CD4-positive, alpha-beta T cell (primary cell): ENCODE results near the gene GDF2. TPM values are rescaled to one million over a fixed set of nuclear protein-coding genes. Genes with fewer than 3 reads are reported as not detected.

Experiments
- ATAC-seq: fragments of 200-7000 bp; cut with Tn5 transposase; one replicate; pipeline ENCODE4 v1.10.0; 2022; ENCODE audit warnings: mild to moderate bottlenecking; ENCODE audit not compliant: poor library complexity
- CTCF ChIA-PET: fragments of 350-600 bp; sonication (Branson Sonifier 250); formaldehyde crosslinking; loops from one replicate; lab custom pipeline; 2021; ENCODE audit warnings: antibody characterized with exemption, inconsistent platforms; lab: Charles Lee
- POLR2A ChIA-PET: fragments of 350-600 bp; sonication (Branson Sonifier 250); formaldehyde crosslinking; loops from one replicate; lab custom pipeline; 2021; ENCODE audit warnings: antibody characterized with exemption, inconsistent platforms; lab: Charles Lee
- DNase-seq, 14 experiments: peaks; one replicate each; pipeline ENCODE4 v3.0.0-alpha.2; 2013 to 2020; ENCODE audit warnings: mixed read lengths in 2 of 14
- H3K27ac ChIP-seq, 2 donors: one replicate each; pipeline versions ENCODE4 v1.5.1 to v1.7.0; 2013; ENCODE audit warnings: low read length in 2 of 2, low read depth in 1 of 2, mild to moderate bottlenecking in 1 of 2
- H3K27me3 ChIP-seq, 2 experiments: 1 replicate in 1 of 2; 2 replicates in 1 of 2; pipeline versions ENCODE4 v1.6.1 to v1.7.0; 2013; ENCODE audit warnings: low read length in 2 of 2, control low read depth in 1 of 2, mild to moderate bottlenecking in 1 of 2, moderate library complexity in 1 of 2; ENCODE audit not compliant: insufficient read depth in 2 of 2, control insufficient read depth in 1 of 2
- H3K36me3 ChIP-seq: one replicate; pipeline ENCODE4 v1.6.1; 2013; ENCODE audit warnings: low read length, control low read depth; ENCODE audit not compliant: insufficient read depth
- H3K4me1 ChIP-seq: one replicate; pipeline ENCODE4 v1.6.1; 2013; ENCODE audit warnings: low read length, control low read depth; ENCODE audit not compliant: insufficient read depth
- H3K4me3 ChIP-seq: one replicate; pipeline ENCODE4 v1.5.1; 2013; ENCODE audit warnings: mild to moderate bottlenecking, low read length, moderate library complexity
- H3K9me3 ChIP-seq, 2 experiments: 1 replicate in 1 of 2; 2 replicates in 1 of 2; pipeline versions ENCODE4 v1.6.1 to v1.7.0; 2013; ENCODE audit warnings: low read length in 2 of 2, mild to moderate bottlenecking in 2 of 2, control low read depth in 1 of 2, moderate library complexity in 1 of 2; ENCODE audit not compliant: control insufficient read depth in 1 of 2, insufficient read depth in 1 of 2
- H3K27ac Mint-ChIP-seq: one replicate; pipeline ENCODE4 v1.8.0; 2020; ENCODE audit warnings: mixed read lengths
- H3K27me3 Mint-ChIP-seq: one replicate; pipeline ENCODE4 v1.8.0; 2021; ENCODE audit warnings: mixed read lengths
- H3K36me3 Mint-ChIP-seq: one replicate; pipeline ENCODE4 v1.8.0; 2021; ENCODE audit warnings: low read depth, mixed read lengths
- H3K4me1 Mint-ChIP-seq: one replicate; pipeline ENCODE4 v1.8.0; 2021; ENCODE audit warnings: low read depth, mixed read lengths
- H3K4me3 Mint-ChIP-seq: one replicate; pipeline ENCODE4 v1.8.0; 2020; ENCODE audit warnings: mild to moderate bottlenecking, mixed read lengths
- H3K9me3 Mint-ChIP-seq: one replicate; pipeline ENCODE4 v1.8.0; 2020; ENCODE audit warnings: mixed read lengths
- CTCF ChIP-seq: fragments of 200-600 bp; IDR thresholded peaks from one replicate; pipeline ENCODE4 v1.8.0; 2022; ENCODE audit warnings: antibody characterized with exemption, mild to moderate bottlenecking
- intact Hi-C, 2 experiments: fragments of 100-400 bp; cut with DNase I in 1 of 2; cut with micrococcal nuclease in 1 of 2; formaldehyde crosslinking; loops; one replicate each; pipeline versions ENCODE4 v1.15.1 to v1.9.0; 2023 to 2025; cut with DNase I, micrococcal nuclease
- total RNA-seq, 174 experiments: library from RNA in 2 of 174; stranded (reverse) in 2 of 174; gene quantifications; one replicate each; pipeline ENCODE4 v1.2.3 and lab custom pipeline; 2021 to 2026

Gene GDF2
- total RNA-seq, 2 experiments from 2014 or later = not detected

- no peak overlapping the region for H3K4me3 Mint-ChIP-seq
- no peak for TF ChIP-seq CTCF
- H3K27me3 Mint-ChIP-seq = peaks cover 6% of the 10 kb centered on the region
- DNase-seq (no peak), ATAC-seq (no peak)
- intact Hi-C loops = no loop called here
- no peaks in the 10 kb centered on the region for H3K4me1 Mint-ChIP-seq
- H3K27me3 ChIP-seq = peaks cover 0 to 5% of the 10 kb centered on the region in 2 experiments
- ChIA-PET POLR2A (no interaction called here), CTCF (no interaction called here)
- H3K4me3 ChIP-seq = no peak overlapping the region
- no peaks in the 10 kb centered on the region for H3K36me3 ChIP-seq
- no peaks in the 10 kb centered on the region for H3K36me3 Mint-ChIP-seq
- no peaks in the 10 kb centered on the region for H3K9me3 ChIP-seq
- H3K27ac ChIP-seq = no peak overlapping the region
- H3K27ac Mint-ChIP-seq = no peak overlapping the region
- H3K9me3 Mint-ChIP-seq = no peaks in the 10 kb centered on the region
- H3K4me1 ChIP-seq = no peaks in the 10 kb centered on the region
Measured at GRCh38 chr10:47337310-47337709, 15.1 kb downstream of the GDF2 start.

GRCh38 chr10:47339186-47339735, 17.0 kb downstream of the GDF2 start:
- CTCF ChIA-PET = interaction anchor here (0.6 to 1.1 kb wide), 2 partner anchors 291 to 342 kb away, joined by 3 read pairs; no protein-coding TSS in a partner anchor
- ATAC-seq = no peak
- Mint-ChIP-seq H3K4me1 (no peaks in the 10 kb centered on the region), H3K4me3 (no peak overlapping the region), H3K36me3 (no peaks in the 10 kb centered on the region), H3K27ac (no peak overlapping the region), H3K27me3 (peaks cover 6% of the 10 kb centered on the region), H3K9me3 (no peaks in the 10 kb centered on the region)
- POLR2A ChIA-PET = no interaction called here
- Histone ChIP-seq H3K9me3 (no peaks in the 10 kb centered on the region), H3K27me3 (peaks cover 0 to 5% of the 10 kb centered on the region in 2 experiments), H3K36me3 (no peaks in the 10 kb centered on the region), H3K4me3 (no peak overlapping the region), H3K27ac (no peak overlapping the region), H3K4me1 (no peaks in the 10 kb centered on the region)
- intact Hi-C loops = no loop called here
- DNase-seq = no peak
- no peak for TF ChIP-seq CTCF

- Mint-ChIP-seq H3K4me1 (no peaks in the 10 kb centered on the region), H3K9me3 (no peaks in the 10 kb centered on the region), H3K27ac (no peak overlapping the region), H3K27me3 (peaks cover 6% of the 10 kb centered on the region), H3K36me3 (no peaks in the 10 kb centered on the region), H3K4me3 (no peak overlapping the region)
- ChIA-PET POLR2A (no interaction called here), CTCF (interaction anchor here (0.8 to 1.4 kb wide), 4 partner anchors 13 to 316 kb away, joined by 5 to 12 read pairs (median 7); no protein-coding TSS in a partner anchor)
- H3K27ac ChIP-seq = no peak overlapping the region
- intact Hi-C loops = loop anchor here (1.0 kb wide), 2 partner anchors 293 to 316 kb away; no protein-coding TSS in a partner anchor
- no peaks in the 10 kb centered on the region for H3K36me3 ChIP-seq
- TF ChIP-seq CTCF = no peak
- no peaks in the 10 kb centered on the region for H3K9me3 ChIP-seq
- ATAC-seq = no peak
- no peak for DNase-seq
- H3K4me1 ChIP-seq = no peaks in the 10 kb centered on the region
- peaks cover 0 to 5% of the 10 kb centered on the region in 2 experiments for H3K27me3 ChIP-seq
- no peak overlapping the region for H3K4me3 ChIP-seq
Measured at GRCh38 chr10:47339759-47340607, 17.7 kb downstream of the GDF2 start.
